A549 (cell line): Measurements from ENCODE around the gene DOCK7. TPM values are rescaled to one million over a fixed set of nuclear protein-coding genes. Genes with fewer than 3 reads are reported as not detected.

Experiments
- ATAC-seq, 2 experiments: fragments of 200-7000 bp in 1 of 2; fragments of >200 bp in 1 of 2; cut with Nextera tagmentation in 1 of 2; cut with Tn5 transposase in 1 of 2; 3 replicates each; pipeline versions ENCODE4 v1.8.0 to v1.9.1; 2018 to 2020; ENCODE audit warnings: mild to moderate bottlenecking in 1 of 2, moderate library complexity in 1 of 2
- CTCF ChIA-PET: fragments of 300-600 bp; sonication (Branson Sonifier 250); formaldehyde crosslinking; extraction: SDS; loops from one replicate; lab custom pipeline; 2021; ENCODE audit warnings: antibody characterized with exemption, inconsistent platforms; lab: Yijun Ruan, JAX
- POLR2A ChIA-PET: fragments of 350-600 bp; formaldehyde crosslinking; extraction: SDS; loops from one replicate; lab custom pipeline; 2021; ENCODE audit warnings: antibody characterized with exemption, inconsistent platforms; lab: Yijun Ruan, JAX
- DNase-seq, 2 experiments: peaks; one replicate each; pipeline versions ENCODE4 v3.0.0 to v3.0.0-alpha.2; 2011 to 2016; ENCODE audit warnings: low read depth in 1 of 2, low spot score in 1 of 2
- FAIRE-seq: peaks from 2 replicates; lab custom pipeline; 2011; peaks lifted over from hg19 to GRCh38; lab: Jason Lieb, UNC
- H3K27ac ChIP-seq, 2 experiments: fragments of >200 bp; sonication (Bioruptor Twin); formaldehyde crosslinking; 3 replicates each; pipeline ENCODE4 v1.5.1; 2016 to 2017
- H3K4me1 ChIP-seq: fragments of >200 bp; sonication (Bioruptor Twin); formaldehyde crosslinking; 3 replicates; pipeline ENCODE4 v1.6.1; 2016
- H3K4me2 ChIP-seq: fragments of >200 bp; sonication (Bioruptor Twin); formaldehyde crosslinking; 3 replicates; pipeline ENCODE4 v1.6.1; 2016
- H3K4me3 ChIP-seq: fragments of >200 bp; sonication (Bioruptor Twin); formaldehyde crosslinking; 3 replicates; pipeline ENCODE4 v1.5.1; 2016
- H3K9me3 ChIP-seq: fragments of >200 bp; sonication (Bioruptor Twin); formaldehyde crosslinking; 3 replicates; pipeline ENCODE4 v1.6.1; 2016
- BCL3 ChIP-seq: fragments of >200 bp; sonication (Bioruptor Twin); formaldehyde crosslinking; IDR thresholded peaks from 3 replicates; pipeline ENCODE4 v1.6.1; 2016
- CHD2 ChIP-seq: fragments of 150-350 bp; IDR thresholded peaks from 2 replicates; pipeline ENCODE4 v1.6.1; 2014; ENCODE audit warnings: low read length; ENCODE audit not compliant: partially characterized antibody
- FOXS1 ChIP-seq: fragments of 250-450 bp; sonication (Bioruptor Pico); IDR thresholded peaks from 2 replicates; pipeline ENCODE4 v1.5.0; 2020; ENCODE audit warnings: mild to moderate bottlenecking, moderate library complexity
- HOXA7 ChIP-seq: fragments of 250-450 bp; sonication (Bioruptor Pico); IDR thresholded peaks from 2 replicates; pipeline ENCODE4 v1.5.0; 2020; ENCODE audit warnings: mild to moderate bottlenecking, moderate library complexity
- REST ChIP-seq: fragments of 200-600 bp; sonication (generic); IDR thresholded peaks from 2 replicates; pipeline ENCODE4 v1.6.1; 2016; ENCODE audit warnings: antibody characterized with exemption, mild to moderate bottlenecking, moderate library complexity
- RFX5 ChIP-seq: fragments of 450-650 bp; IDR thresholded peaks from 2 replicates; pipeline ENCODE4 v1.7.1; 2014; ENCODE audit warnings: antibody characterized with exemption, mild to moderate bottlenecking, moderate library complexity
- TFCP2L1 ChIP-seq: fragments of 250-450 bp; sonication (Bioruptor Pico); IDR thresholded peaks from 2 replicates; pipeline ENCODE4 v1.5.0; 2021; ENCODE audit warnings: mild to moderate bottlenecking
- TP53 ChIP-seq: fragments of 250-450 bp; sonication (Bioruptor Pico); IDR thresholded peaks from 2 replicates; pipeline ENCODE4 v1.5.0; 2021; ENCODE audit warnings: mild to moderate bottlenecking, moderate library complexity
- ZFP36 ChIP-seq: fragments of 450-650 bp; IDR thresholded peaks from 2 replicates; pipeline ENCODE4 v1.6.1; 2014; ENCODE audit warnings: borderline replicate concordance; ENCODE audit not compliant: partially characterized antibody
- WGBS: methylation state at CpG from one replicate; pipeline ENCODE4 v1.1.6; 2017; ENCODE audit errors: missing lambda C conversion rate; 5-methylcytosine and 5-hydroxymethylcytosine counted together
- polyA plus RNA-seq, 4 experiments: library from polyadenylated mRNA; depleted of rRNA in 3 of 4; stranded (reverse); fragments of >200 nt; fragmentation: RNase III in 1 of 4; extraction: RNeasy Plus Mini Kit Qiagen cat#74134 plus additional on column Dnase treatment in 1 of 4; gene quantifications; 2 replicates in 3 of 4; 3 replicates in 1 of 4; pipeline ENCODE4 v1.2.3, GENCODE V29; 2011 to 2017
- small RNA-seq, 6 experiments: library from RNA; depleted of rRNA; stranded (forward); fragments of <200 nt; gene quantifications; one replicate each; pipeline ENCODE3, GENCODE V24; 2012

The DOCK7 gene
- polyA plus RNA-seq, 2 of the 4 experiments (the other 2 are of a cell fraction) = 25.5 to 33.3 TPM

GRCh38 chr1:62405247-62405646 is 282.9 kb downstream of the DOCK7 start:
- Histone ChIP-seq H3K9me3 (no peaks in the 10 kb centered on the region), H3K4me1 (no peaks in the 10 kb centered on the region), H3K4me2 (no peak overlapping the region), H3K27ac (no peak overlapping the region), H3K4me3 (no peak overlapping the region)
- FAIRE-seq (no peak), ATAC-seq (no peak), DNase-seq (no peak)
- ChIA-PET CTCF (interaction anchor here (1.0 to 9.5 kb wide), 2 partner anchors 196 to 231 kb away, joined by 3 to 141 read pairs; no protein-coding TSS in a partner anchor), POLR2A (no interaction called here)
- WGBS = 100% methylated on average over 2 of the region's 2 CpGs
- no peak for TF ChIP-seq HOXA7 (CRISPR knock-in tag)
- TF ChIP-seq RFX5 = no peak
- no peak for TF ChIP-seq CHD2
- TF ChIP-seq FOXS1 (CRISPR knock-in tag) = no peak
- no peak for TF ChIP-seq TFCP2L1 (CRISPR knock-in tag)
- no peak for TF ChIP-seq TP53 (CRISPR knock-in tag)
- TF ChIP-seq ZFP36 = no peak
- TF ChIP-seq REST = no peak
- TF ChIP-seq BCL3 = no peak

Small RNA genes within 50 kb of the gene (small RNA-seq; reads per million reads assigned to genes)
- 0 reads per million in 6 experiments for gene AL451044.1

Other genes with a start within 250 kb of the DOCK7 start
- gene ANGPTL3, start 90.9 kb downstream of the DOCK7 start, polyA plus RNA-seq (2011; rRNA removed) = not detected in 2 replicates
- gene ANGPTL3, start 90.9 kb downstream of the DOCK7 start, polyA plus RNA-seq (2017; fragmentation: RNase III; extraction: RNeasy Plus Mini Kit Qiagen cat#74134 plus additional on column Dnase treatment) = not detected in 3 replicates
- gene ATG4C, start 95.7 kb upstream of the DOCK7 start, polyA plus RNA-seq (2011; rRNA removed) = 12.9 and 14.8 TPM in 2 replicates
- 6.0 to 6.7 TPM (median 6.5 TPM) in 3 replicates for gene ATG4C, start 95.7 kb upstream of the DOCK7 start, polyA plus RNA-seq (2017; fragmentation: RNase III; extraction: RNeasy Plus Mini Kit Qiagen cat#74134 plus additional on column Dnase treatment)